ENCODE data around the gene SMYD3. TPM values are rescaled to one million over a fixed set of nuclear protein-coding genes. Genes with fewer than 3 reads are reported as not detected.

The SMYD3 gene
- total and polyA plus RNA-seq, 2 of the 13 experiments (the other 11 are each of a cell fraction or from before 2014, with no cell fraction given) = 27.7 to 35.8 TPM

- POLR2A ChIA-PET = no interaction called here
- H3K79me2 ChIP-seq (ENCODE audit: insufficient read depth, low read length) = no peaks in the 10 kb centered on the region
- no peak overlapping the region for H3K4me3 ChIP-seq (replicated peaks in 1 of 3; ENCODE audit: insufficient read depth in 1 of 3, low read depth in 2 of 3, low read length in 3 of 3)
- no TSS peak for BruUV-seq (replicated peaks)
- in situ Hi-C loops (cut with HindIII; ENCODE audit: extremely low pct_ligation_motif_present, low pct_unique_long_range_greater_than_20kb) (no loop called here), intact Hi-C loops (cut with micrococcal nuclease; ENCODE audit: unreplicated experiment) (no loop called here)
- CTCF ChIA-PET (ENCODE audit: low intra/inter-chr PET ratio, low total read pairs) = no interaction called here
- TF ChIP-seq CBX5 (CRISPR knock-in tag; IDR thresholded peaks at IDR 0.05; ENCODE audit: borderline replicate concordance) (no peak), HNRNPL (IDR thresholded peaks at IDR 0.05; ENCODE audit: low read depth, low read length) (no peak), ELF4 (CRISPR knock-in tag; IDR thresholded peaks at IDR 0.05; ENCODE audit: borderline replicate concordance) (no peak), ETV5 (CRISPR knock-in tag; IDR thresholded peaks at IDR 0.05; ENCODE audit: borderline replicate concordance) (no peak), CSRNP1 (CRISPR knock-in tag; IDR thresholded peaks at IDR 0.05) (no peak), MAFG (CRISPR knock-in tag; IDR thresholded peaks at IDR 0.05) (no peak), ZFAT (CRISPR knock-in tag; conservative IDR thresholded peaks at IDR 0.05) (no peak), ZNF788 (CRISPR knock-in tag; IDR thresholded peaks at IDR 0.05; ENCODE audit: borderline replicate concordance) (no peak), ZNF724P (CRISPR knock-in tag; IDR thresholded peaks at IDR 0.05; ENCODE audit: borderline replicate concordance) (no peak)
- no peak overlapping the region for H2AFZ ChIP-seq (ENCODE audit: low read length)
- WGBS (ENCODE audit: low lambda C conversion rate) = 94% methylated on average over 2 of the region's 2 CpGs
- H3K4me2 ChIP-seq (ENCODE audit: low read depth, low read length) = no peak overlapping the region
- H3K4me1 ChIP-seq (ENCODE audit: insufficient read depth, low read length) = no peaks in the 10 kb centered on the region
- no peaks in the 10 kb centered on the region for H3K36me3 ChIP-seq (replicated peaks in 1 of 2; ENCODE audit: control insufficient read depth in 1 of 2, insufficient read depth in 2 of 2, low read length in 2 of 2)
- no peaks in the 10 kb centered on the region for H4K20me1 ChIP-seq (ENCODE audit: insufficient read depth, low read length)
- DNase-seq (ENCODE audit: low spot score) (no peak), FAIRE-seq (no peak), ATAC-seq (no peak)
- H3K9me3 ChIP-seq (ENCODE audit: low read length) = no peaks in the 10 kb centered on the region
- H3K9ac ChIP-seq (ENCODE audit: insufficient read depth, low read depth, low read length) = no peak overlapping the region
- no peak overlapping the region for H3K27ac ChIP-seq (ENCODE audit: extremely low read length, insufficient read depth, low read length)
- no peaks in the 10 kb centered on the region for H3K27me3 ChIP-seq (ENCODE audit: control insufficient read depth in 1 of 2, insufficient read depth in 2 of 2, low read length in 2 of 2)
Observed at GRCh38 chr1:245790441-245790840, 716.6 kb downstream of the SMYD3 start.
